Astrocyte (in vitro differentiated cells and primary cell): Measurements from ENCODE around the gene VWA5B1.
A peak's percentile ranks its signal among the peaks of the same experiment; 100 is the strongest.

Source experiments
- EZH2 ChIP-seq: IDR thresholded peaks from 2 replicates; pipeline ENCODE4 v1.6.1; 2012; ENCODE audit warnings: mild to moderate bottlenecking, low read length, inconsistent platforms; ENCODE audit not compliant: insufficient read depth
- TF ChIP-seq, protein P1 (sequence below): IDR thresholded peaks from 2 replicates; pipeline ENCODE4 v1.5.1; 2011; ENCODE audit warnings: low read depth, mild to moderate bottlenecking, inconsistent platforms, low read length, moderate library complexity; ENCODE audit not compliant: insufficient read depth

DNA sequence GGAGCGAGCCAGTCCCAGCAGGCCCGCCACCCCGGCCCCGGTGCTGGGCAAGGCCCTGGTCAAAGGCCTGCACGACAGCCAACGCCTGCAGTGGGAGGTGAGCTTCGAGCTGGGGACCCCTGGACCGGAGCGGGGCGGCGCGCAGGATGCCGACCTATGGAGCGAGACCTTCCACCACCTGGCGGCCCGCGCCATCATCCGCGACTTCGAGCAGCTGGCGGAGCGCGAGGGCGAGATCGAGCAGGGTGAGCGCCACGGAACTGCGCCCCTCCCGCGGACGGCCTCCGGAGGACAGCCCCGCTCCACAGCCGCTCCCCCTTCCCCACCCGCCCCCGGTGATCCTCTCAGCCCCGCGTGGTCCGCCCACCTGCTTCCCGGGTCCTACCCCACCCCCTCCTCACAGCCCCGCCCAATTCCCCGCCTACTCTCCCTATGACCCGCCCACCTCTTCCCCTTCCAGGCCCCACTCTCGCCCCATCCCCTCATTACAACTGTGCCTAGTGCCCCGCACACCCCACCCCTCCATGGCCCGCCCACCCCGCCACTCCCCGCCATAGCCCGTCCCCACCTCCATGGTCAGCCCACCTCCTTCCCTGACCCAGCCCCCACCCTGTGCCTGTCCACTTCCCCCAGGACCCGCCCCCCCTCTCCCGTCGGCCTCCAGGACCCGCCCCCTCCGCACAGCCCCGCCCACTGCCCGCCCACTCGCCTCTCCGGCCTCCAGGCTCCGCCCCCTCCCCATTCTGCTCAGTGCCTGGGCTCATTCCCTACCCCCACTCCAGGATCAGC, 52.7 kb downstream of the VWA5B1 start:
- TF ChIP-seq, protein P1, sequence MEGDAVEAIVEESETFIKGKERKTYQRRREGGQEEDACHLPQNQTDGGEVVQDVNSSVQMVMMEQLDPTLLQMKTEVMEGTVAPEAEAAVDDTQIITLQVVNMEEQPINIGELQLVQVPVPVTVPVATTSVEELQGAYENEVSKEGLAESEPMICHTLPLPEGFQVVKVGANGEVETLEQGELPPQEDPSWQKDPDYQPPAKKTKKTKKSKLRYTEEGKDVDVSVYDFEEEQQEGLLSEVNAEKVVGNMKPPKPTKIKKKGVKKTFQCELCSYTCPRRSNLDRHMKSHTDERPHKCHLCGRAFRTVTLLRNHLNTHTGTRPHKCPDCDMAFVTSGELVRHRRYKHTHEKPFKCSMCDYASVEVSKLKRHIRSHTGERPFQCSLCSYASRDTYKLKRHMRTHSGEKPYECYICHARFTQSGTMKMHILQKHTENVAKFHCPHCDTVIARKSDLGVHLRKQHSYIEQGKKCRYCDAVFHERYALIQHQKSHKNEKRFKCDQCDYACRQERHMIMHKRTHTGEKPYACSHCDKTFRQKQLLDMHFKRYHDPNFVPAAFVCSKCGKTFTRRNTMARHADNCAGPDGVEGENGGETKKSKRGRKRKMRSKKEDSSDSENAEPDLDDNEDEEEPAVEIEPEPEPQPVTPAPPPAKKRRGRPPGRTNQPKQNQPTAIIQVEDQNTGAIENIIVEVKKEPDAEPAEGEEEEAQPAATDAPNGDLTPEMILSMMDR: no peak
- TF ChIP-seq EZH2: peak; percentile 45
